Adipocyte (in vitro differentiated cells): ENCODE results near the gene CRTC3.
"Not testable (repeated sequence)": the region's sequence is repeated elsewhere in the genome, so short reads cannot be mapped to it uniquely, and the experiment has no call there.

ENCODE experiments used
- DNase-seq: peaks from one replicate; pipeline ENCODE4 v3.0.0-alpha.2; 2015; ENCODE audit warnings: low read depth
- H3K27me3 ChIP-seq: replicated peaks from 2 replicates; pipeline ENCODE4 v1.7.0; 2013; ENCODE audit warnings: mild to moderate bottlenecking, low read length, moderate library complexity; ENCODE audit not compliant: control insufficient read depth, insufficient read depth
- H3K36me3 ChIP-seq: 2 replicates; pipeline ENCODE4 v1.7.0; 2013; ENCODE audit warnings: low read length, mild to moderate bottlenecking, moderate library complexity; ENCODE audit not compliant: control insufficient read depth, insufficient read depth, severe bottlenecking
- H3K4me1 ChIP-seq: 2 replicates; pipeline ENCODE4 v1.7.0; 2013; ENCODE audit warnings: mild to moderate bottlenecking, low read length, moderate library complexity; ENCODE audit not compliant: control insufficient read depth, insufficient read depth
- H3K4me3 ChIP-seq: 2 replicates; pipeline ENCODE4 v1.7.0; 2013; ENCODE audit warnings: mild to moderate bottlenecking, low read length, moderate library complexity
- H3K9ac ChIP-seq: 2 replicates; pipeline ENCODE4 v1.7.0; 2013; ENCODE audit warnings: mild to moderate bottlenecking, low read length, moderate library complexity
- H3K9me3 ChIP-seq: 2 replicates; pipeline ENCODE4 v1.7.0; 2013; ENCODE audit warnings: mild to moderate bottlenecking, low read length, moderate library complexity; ENCODE audit not compliant: control insufficient read depth

CRTC3 gene

GRCh38 chr15:90497376-90497775 lies 32.3 kb upstream of the CRTC3 start:
- Histone ChIP-seq H3K4me3 (no peak overlapping the region), H3K9ac (no peak overlapping the region), H3K4me1 (no peaks in the 10 kb centered on the region), H3K36me3 (peaks cover 92% of the 10 kb centered on the region), H3K9me3 (no peaks in the 10 kb centered on the region), H3K27me3 (no peaks in the 10 kb centered on the region)
- DNase-seq: no peak

DNA sequence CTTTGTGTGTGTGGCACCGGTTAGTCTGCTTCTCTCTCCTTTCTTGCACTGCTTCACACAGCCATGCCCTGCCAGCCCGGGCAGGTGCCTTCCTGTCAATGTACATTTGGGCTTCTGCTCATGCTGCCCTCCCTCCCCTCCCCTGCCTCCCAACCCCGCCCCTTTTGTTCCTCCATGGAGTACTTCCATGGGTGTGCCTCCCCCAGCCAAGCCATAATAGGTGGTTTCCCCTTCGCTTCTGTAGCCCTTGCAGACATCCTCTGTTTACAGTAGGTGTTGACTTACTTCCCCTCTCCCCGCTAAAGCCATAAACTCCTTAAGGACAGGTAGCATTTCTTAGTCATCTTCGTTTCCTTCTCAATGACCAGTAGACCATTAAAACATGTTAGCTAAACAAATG lies 31.8 kb upstream of the CRTC3 start:
- no peak for DNase-seq
- no peaks in the 10 kb centered on the region for H3K27me3 ChIP-seq
- peaks cover 92% of the 10 kb centered on the region for H3K36me3 ChIP-seq
- no peaks in the 10 kb centered on the region for H3K4me1 ChIP-seq
- no peaks in the 10 kb centered on the region for H3K9me3 ChIP-seq
- no peak overlapping the region for H3K9ac ChIP-seq
- no peak overlapping the region for H3K4me3 ChIP-seq

- Histone ChIP-seq H3K4me3 (no peak overlapping the region), H3K4me1 (no peaks in the 10 kb centered on the region), H3K9ac (no peak overlapping the region), H3K27me3 (no peaks in the 10 kb centered on the region), H3K9me3 (no peaks in the 10 kb centered on the region), H3K36me3 (peaks cover 72% of the 10 kb centered on the region)
- DNase-seq: no peak
These were observed 29.6 kb upstream of the CRTC3 start for GRCh38 chr15:90500171-90500570.

DNA sequence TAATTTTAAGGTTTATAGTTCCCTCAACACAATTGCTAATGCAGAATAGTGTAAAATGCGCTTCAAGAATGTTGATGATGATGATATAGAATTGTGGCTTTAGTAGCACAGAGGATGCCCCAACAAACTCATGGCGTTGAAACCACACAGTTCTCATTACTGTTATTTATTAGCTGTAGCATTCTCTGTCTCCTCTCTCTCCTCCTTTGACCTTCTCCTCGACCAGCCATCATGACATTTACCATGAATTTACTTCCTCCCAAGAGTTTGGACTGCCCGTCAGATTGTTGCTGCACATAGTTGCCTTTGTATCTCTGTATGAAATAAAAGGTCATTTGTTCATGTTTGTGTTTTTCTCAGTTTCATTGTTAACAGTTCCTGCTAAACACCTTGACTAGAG lies 27.8 kb upstream of the CRTC3 start:
- no peak overlapping the region for H3K4me3 ChIP-seq
- no peaks in the 10 kb centered on the region for H3K4me1 ChIP-seq
- H3K9me3 ChIP-seq: no peaks in the 10 kb centered on the region
- no peak overlapping the region for H3K9ac ChIP-seq
- H3K27me3 ChIP-seq: no peaks in the 10 kb centered on the region
- no peak for DNase-seq
- peaks cover 64% of the 10 kb centered on the region for H3K36me3 ChIP-seq

- H3K9me3 ChIP-seq, H3K36me3 ChIP-seq, H3K27me3 ChIP-seq, DNase-seq, H3K9ac ChIP-seq, H3K4me3 ChIP-seq, H3K4me1 ChIP-seq: not testable (repeated sequence)
These were observed 18.9 kb upstream of the CRTC3 start for GRCh38 chr15:90510781-90511180.

- not testable (repeated sequence) for H3K27me3 ChIP-seq, H3K4me1 ChIP-seq, H3K36me3 ChIP-seq, DNase-seq, H3K9me3 ChIP-seq, H3K4me3 ChIP-seq, H3K9ac ChIP-seq
These were observed 18.5 kb upstream of the CRTC3 start for GRCh38 chr15:90511211-90511618.

- no peaks in the 10 kb centered on the region for H3K27me3 ChIP-seq
- H3K4me1 ChIP-seq: no peaks in the 10 kb centered on the region
- no peak overlapping the region for H3K9ac ChIP-seq
- no peak for DNase-seq
- no peaks in the 10 kb centered on the region for H3K36me3 ChIP-seq
- no peak overlapping the region for H3K4me3 ChIP-seq
- H3K9me3 ChIP-seq: no peaks in the 10 kb centered on the region
These were observed 17.4 kb upstream of the CRTC3 start for GRCh38 chr15:90512276-90512675.

DNA sequence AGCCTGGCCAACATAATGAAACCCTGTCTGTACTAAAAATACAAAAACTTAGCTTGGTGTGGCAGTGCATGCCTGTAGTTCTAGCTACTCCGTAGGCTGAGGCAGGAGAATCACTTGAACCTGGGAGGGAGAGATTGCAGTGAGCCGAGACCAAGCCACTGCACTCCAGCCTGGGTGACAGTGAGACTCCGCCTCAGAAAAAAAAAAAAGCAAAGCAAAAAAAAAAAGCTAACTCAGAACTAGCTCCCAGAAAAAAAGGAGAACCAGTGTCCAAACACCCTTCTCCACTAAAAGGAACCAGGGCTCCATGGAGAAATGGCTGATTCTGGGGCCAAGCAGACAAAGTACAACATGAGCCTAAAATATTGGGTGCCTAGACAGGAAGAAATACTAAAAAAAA lies 16.7 kb upstream of the CRTC3 start:
- H3K27me3 ChIP-seq: no peaks in the 10 kb centered on the region
- no peak overlapping the region for H3K9ac ChIP-seq
- H3K36me3 ChIP-seq: no peaks in the 10 kb centered on the region
- DNase-seq: no peak
- no peaks in the 10 kb centered on the region for H3K4me1 ChIP-seq
- no peak overlapping the region for H3K4me3 ChIP-seq
- H3K9me3 ChIP-seq: no peaks in the 10 kb centered on the region

- Histone ChIP-seq H3K36me3 (no peaks in the 10 kb centered on the region), H3K9me3 (no peaks in the 10 kb centered on the region), H3K9ac (no peak overlapping the region), H3K27me3 (no peaks in the 10 kb centered on the region), H3K4me3 (no peak overlapping the region), H3K4me1 (no peaks in the 10 kb centered on the region)
- DNase-seq: no peak
These were observed 16.3 kb upstream of the CRTC3 start for GRCh38 chr15:90513448-90513847.

DNA sequence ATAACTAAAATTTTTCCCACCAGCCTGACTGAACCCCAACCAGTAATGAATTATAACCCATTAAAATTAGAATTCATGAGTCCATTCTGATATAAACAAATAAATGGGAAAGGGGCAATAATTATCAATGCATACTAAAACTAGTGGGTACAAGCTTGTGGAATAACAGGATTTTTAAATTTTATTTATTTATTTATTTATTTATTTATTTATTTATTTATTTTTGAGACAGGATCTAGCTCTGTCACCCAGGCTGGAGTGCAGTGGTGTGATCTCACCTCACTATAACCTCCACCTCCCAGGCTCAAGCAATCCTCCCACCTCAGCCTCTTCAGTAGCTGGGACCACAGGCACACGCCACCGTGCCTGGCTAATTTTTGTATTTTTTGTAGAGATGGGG lies 15.8 kb upstream of the CRTC3 start:
- not testable (repeated sequence) for H3K36me3 ChIP-seq, H3K9ac ChIP-seq, H3K9me3 ChIP-seq, H3K27me3 ChIP-seq, H3K4me1 ChIP-seq, H3K4me3 ChIP-seq, DNase-seq

- no peaks in the 10 kb centered on the region for H3K9me3 ChIP-seq
- no peaks in the 10 kb centered on the region for H3K4me1 ChIP-seq
- H3K36me3 ChIP-seq: no peaks in the 10 kb centered on the region
- peak; percentile 43 for DNase-seq
- no peak overlapping the region for H3K4me3 ChIP-seq
- no peaks in the 10 kb centered on the region for H3K27me3 ChIP-seq
- H3K9ac ChIP-seq: no peak overlapping the region
These were observed 10.0 kb upstream of the CRTC3 start for GRCh38 chr15:90519688-90520087.

- no peaks in the 10 kb centered on the region for H3K4me1 ChIP-seq
- no peaks in the 10 kb centered on the region for H3K9me3 ChIP-seq
- DNase-seq: no peak
- H3K36me3 ChIP-seq: no peaks in the 10 kb centered on the region
- H3K4me3 ChIP-seq: no peak overlapping the region
- H3K9ac ChIP-seq: no peak overlapping the region
- no peaks in the 10 kb centered on the region for H3K27me3 ChIP-seq
These were observed 9.4 kb upstream of the CRTC3 start for GRCh38 chr15:90520365-90520764.
